Stimulated activated CD4-positive, alpha-beta T cell treated with anti-CD3 and anti-CD28 coated beads, TNF-alpha, amount 100 ng/mL, for 4 hours (primary cell): Measurements from ENCODE around the gene AKR1A1.
"Not testable (repeated sequence)": the region's sequence is repeated elsewhere in the genome, so short reads cannot be mapped to it uniquely, and the experiment has no call there.

ENCODE experiments used
- DNase-seq, 3 experiments: peaks; one replicate each; pipeline ENCODE4 v3.0.0-alpha.2; 2020; ENCODE audit warnings: low read depth in 3 of 3

AKR1A1 gene

DNA sequence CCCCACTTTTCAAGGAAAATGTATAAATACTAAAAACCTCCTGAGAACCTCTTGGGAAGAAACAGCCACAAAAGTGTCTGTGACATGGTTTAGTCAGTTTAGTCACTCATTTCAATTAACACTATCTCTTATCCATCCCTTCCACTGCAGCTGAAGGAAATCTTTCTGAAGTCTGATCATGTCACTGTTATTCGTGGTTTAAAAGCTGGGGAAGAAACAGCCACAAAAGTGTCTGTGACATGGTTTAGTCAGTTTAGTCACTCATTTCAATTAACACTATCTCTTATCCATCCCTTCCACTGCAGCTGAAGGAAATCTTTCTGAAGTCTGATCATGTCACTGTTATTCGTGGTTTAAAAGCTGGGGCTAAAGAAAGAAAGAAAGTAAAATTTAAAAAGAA, 27.1 kb upstream of the AKR1A1 start:
- not testable (repeated sequence) for DNase-seq

GRCh38 chr1:45523975-45524374, 26.7 kb upstream of the AKR1A1 start:
- DNase-seq: not testable (repeated sequence)

DNA sequence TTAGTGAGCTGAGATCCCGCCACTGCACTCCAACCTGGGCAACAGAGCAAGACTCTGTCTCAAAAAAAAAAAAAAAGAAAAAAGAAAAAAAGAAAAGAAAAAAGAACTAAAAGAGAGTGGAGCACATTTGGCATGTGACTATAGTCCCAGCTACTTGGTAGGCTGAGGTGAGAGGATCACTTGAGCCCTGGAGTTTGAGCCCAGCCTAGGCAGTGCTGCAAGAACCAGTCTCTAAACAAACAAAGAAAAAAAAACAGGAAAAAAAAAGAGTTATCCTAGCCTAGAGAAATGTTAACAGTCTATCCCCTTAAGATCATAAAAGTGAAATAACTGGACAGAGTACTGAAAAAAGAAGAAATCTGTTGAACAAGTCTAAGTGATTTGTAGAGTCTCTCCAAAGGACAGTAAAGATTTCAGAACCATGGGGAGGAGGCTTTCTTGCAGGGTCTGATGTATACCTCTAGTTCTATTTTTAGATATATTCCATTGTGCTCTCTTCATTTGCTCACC, 24.4 kb upstream of the AKR1A1 start:
- no peak for DNase-seq

DNA sequence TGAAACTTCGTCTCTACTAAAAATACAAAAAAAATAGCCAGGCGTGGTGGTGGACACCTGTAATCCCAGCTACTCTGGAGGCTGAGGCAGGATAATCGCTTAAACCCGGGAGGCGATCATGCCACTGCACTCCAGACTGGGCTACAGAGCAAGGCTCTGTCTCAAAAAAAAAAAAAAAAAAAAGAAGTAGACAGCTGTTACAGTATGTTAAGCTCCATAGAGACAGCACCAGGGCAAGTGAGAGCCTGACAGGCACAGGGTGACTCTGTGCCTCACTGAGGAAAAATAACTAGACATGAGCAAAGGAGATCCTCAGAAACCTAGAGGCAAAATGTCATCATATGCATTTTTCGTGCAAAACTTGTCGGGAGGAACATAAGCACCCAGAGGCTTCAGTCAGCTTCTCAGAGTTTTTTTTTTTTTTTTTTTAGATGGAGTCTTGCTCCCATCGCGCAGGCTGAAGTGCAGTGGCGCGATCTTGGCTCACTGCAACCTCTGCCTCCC, 19.9 kb upstream of the AKR1A1 start:
- DNase-seq: no peak

GRCh38 chr1:45531873-45532272, 18.8 kb upstream of the AKR1A1 start:
- no peak for DNase-seq

GRCh38 chr1:45535988-45536766, 14.4 kb upstream of the AKR1A1 start:
- DNase-seq: no peak

DNA sequence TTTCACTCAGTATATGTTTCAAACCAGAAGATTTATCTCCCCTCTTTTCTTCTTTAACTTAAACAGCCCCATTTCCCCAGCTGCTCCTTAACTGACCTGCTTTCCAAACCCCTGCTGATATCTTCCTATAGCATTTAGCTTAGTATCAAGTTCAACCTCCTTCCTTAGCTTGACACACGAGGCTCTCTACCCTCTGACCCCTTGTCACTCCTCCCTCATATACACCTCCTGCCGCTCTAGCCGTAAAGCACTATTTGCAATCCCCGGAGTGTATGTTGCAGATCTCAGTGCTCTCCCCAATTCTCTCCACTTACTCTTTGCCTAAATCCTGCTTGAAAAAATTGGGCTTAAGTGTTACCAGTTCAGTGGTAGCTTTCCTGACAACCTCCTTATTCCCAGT, 13.7 kb upstream of the AKR1A1 start:
- no peak for DNase-seq

- DNase-seq: no peak
These were observed 9.4 kb upstream of the AKR1A1 start for GRCh38 chr1:45541193-45541592.

DNA sequence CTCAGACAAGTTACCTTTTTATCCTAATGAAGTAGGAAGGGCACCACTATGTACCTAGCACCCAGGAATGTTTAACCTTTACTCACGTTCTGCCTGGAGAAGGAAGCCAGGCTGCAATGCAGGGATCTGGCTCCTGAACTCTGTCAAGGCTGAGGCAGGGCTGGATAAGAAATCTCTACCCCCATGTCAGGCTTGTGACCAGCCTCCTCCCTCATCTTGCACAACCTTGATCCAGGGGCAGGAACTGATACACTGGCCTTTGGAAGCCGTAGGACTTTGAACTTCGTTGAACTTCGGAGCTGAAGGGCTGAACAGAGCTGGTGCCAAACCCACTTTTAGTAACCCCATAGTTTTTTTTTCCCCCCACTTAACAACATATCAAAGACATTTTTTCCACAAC, 8.0 kb upstream of the AKR1A1 start:
- DNase-seq: no peak

DNA sequence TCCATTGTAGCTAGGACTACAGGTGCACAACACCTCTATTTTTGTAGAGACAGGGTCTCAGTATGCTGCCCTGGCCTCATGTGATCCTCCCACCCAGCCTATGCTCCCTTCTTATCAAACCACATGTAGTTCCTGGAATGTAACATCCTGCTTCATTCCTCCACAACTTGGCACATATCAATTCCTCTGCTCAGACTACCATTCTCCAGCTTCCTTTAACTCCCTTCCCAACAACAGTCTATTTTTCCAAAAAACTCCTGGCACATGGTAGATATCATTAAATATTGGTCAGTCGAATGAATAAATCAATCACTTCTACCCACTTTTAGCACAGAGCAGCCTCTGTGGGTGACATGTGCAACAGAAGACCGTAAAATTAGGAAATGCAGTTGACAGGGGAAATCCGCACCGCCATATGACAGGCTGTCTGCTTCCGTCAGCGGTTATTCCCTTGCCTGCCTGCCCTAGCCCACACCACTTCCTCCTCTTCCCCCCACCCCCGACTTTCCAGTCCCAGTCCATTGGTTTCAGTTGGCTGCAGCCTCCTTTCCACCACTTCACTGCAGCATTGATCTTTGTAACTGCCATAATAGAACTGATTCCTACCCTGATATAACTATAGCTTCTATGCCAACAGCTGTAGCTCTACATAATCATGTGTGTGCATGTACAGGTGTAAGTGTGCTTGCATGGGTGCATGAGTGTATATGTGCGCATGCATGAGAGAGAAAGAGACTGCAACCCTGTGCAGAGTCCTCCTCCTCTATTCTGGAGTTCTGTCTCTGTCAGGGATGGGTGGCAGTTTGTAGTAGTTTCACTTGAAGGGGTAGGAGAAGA, 6.8 kb upstream of the AKR1A1 start:
- DNase-seq: peak; percentile 33 to 76 (median 61)

- no peak for DNase-seq
These were observed 6.1 kb upstream of the AKR1A1 start for GRCh38 chr1:45544530-45544929.

GRCh38 chr1:45545019-45545493, 5.6 kb upstream of the AKR1A1 start:
- DNase-seq: no peak

DNA sequence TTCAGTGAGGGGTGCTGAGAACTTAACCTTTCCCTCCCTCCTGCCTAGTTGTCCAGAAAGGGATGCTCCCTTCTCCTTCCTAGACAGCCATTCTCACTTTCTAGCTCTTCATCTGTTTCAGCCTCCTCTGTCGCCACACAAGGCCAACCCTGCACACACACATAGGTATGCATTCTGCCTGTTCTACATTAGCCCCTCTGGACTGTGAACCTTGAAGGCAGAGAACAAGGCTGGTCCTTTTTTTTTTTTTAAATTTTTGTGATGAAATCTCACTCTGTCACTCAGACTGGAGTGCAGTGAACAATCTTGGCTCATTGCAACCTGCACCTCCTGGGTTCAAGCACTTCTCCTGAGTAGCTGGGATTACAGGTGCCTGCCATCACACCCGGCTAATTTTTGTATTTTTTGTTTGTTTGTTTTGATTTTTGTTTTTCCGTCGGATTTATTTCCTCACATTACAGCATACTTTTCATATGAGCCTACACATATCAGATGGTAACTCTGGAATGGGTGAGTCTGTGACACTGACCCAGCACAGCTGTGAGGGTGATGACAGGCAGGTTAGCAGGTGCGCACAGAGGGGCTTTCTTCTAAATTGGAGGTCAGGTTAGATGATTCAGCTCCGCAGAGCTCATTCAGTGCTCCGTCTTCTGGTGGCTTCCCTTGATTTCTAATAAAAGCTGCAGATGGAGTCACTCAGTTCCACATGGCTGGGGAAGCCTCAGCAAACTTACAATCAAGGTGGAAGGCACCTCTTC, 4.9 kb upstream of the AKR1A1 start:
- DNase-seq: no peak

DNA sequence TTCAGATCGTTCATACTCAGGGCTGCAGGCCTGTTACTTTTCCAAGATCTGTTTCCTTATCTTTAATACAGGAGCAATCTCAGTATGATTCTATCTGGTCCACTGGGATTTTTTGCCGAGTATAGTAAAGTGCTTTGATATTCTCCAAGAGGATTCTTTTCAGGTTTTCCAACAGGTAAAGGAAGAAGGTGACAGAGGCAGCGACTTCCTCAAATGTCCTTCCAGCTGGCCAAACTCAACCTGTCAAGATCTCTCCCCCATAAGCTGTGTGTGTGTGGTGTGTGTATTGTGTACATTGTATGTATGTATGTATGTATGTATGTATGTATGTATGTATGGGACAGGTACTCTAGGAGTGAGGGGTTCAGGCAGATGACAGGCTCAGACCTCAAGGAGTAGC, 1.1 kb downstream of the AKR1A1 start:
- DNase-seq: no peak

DNA sequence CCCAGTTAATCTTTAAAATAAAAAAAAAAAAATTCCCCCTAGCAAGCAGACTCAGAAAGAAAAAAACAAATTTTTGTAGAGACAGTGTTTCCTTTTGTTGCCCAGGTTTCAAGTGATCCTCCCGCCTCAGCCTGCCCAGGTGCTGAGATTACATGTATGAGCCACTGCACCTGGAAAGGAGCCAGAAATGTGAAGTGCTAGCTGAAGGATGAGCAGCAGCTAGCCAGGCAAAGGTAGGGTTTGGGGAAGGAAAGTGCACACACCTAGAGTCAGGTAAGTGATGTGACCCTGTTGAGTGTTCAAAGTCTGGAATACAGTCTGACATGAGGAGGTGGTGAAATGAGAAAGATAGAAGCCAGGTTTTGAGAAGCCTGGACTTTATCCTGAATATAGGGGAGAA, 1.7 kb downstream of the AKR1A1 start:
- DNase-seq: no peak

DNA sequence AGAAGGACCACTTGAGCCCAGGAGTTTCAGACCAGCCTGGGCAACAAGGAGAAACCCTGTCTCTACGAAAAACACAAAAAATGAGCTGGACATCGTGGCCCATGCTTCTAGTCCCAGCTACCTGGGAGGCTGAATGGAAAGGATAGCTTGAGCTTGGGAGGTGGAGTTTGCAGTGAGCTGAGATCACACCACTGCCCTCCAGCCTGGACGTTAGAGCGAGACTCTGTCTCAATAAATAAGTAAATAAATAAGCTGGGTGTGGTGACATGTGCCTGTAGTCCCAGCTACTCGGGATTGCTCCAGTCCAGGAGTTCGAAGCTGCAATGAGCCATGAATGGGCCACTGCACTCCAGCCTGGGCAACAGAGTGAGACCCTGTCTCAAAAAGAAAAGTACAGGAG, 3.6 kb downstream of the AKR1A1 start:
- no peak for DNase-seq

DNA sequence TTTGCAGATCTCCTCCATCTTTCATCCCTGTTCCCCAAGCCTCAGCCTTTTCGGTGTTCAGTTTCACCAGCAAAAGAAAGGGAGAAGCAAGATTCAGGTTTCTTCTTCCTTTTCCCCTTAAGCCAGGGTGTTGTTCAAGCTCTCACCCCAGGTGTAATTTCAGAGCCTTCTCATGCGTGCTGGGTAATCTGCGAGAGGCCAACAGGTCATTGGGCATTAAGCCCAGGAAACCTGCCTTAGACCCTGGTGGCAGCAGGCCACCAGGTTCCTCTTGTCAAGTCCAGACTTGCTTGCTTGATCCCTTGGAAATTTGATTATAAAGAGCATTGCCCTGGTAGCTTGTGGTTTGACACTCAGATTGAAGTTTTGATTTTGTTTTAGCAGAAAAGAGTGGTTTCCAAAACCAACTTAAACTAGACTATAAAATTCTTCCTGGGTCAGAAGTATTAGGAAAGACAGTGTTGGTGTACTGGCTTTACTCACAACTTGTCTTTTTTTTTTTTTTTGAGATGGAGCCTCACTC, 6.9 kb downstream of the AKR1A1 start:
- no peak for DNase-seq

DNA sequence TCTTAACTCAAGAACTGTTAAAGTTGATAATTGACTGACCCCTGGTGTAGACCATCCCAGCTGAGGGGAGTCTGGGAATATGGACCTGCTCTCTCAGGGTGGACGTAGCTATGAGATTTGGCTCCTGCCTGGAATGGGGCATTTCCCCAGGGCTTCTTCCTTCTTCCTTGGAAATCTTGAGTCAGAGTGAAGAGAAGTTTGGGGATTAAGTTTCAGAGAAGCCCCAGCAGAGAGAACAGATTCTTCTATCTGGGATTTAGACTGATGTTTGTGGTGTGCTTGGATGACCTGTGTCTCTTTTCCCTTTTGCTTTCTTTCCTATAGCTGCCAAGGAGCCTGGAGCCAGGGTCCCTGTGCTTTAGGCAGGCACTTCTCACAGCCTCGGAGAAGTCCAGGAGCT, 13.2 kb downstream of the AKR1A1 start:
- DNase-seq: no peak

DNA sequence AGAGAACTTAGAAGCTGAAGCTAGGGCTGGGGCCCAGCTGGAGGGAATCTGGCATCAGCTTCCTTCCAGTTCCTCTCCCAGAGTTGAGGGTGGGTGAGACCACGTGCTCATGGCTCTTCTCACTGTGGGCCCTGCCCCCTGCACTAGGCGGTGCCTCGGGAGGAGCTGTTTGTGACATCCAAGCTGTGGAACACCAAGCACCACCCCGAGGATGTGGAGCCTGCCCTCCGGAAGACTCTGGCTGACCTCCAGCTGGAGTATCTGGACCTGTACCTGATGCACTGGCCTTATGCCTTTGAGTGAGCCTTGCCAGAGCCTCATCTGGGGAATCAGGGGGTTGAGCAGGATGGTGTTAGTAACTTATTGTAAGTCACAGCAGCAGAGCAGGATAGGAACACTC, 16.1 kb downstream of the AKR1A1 start:
- no peak for DNase-seq

DNA sequence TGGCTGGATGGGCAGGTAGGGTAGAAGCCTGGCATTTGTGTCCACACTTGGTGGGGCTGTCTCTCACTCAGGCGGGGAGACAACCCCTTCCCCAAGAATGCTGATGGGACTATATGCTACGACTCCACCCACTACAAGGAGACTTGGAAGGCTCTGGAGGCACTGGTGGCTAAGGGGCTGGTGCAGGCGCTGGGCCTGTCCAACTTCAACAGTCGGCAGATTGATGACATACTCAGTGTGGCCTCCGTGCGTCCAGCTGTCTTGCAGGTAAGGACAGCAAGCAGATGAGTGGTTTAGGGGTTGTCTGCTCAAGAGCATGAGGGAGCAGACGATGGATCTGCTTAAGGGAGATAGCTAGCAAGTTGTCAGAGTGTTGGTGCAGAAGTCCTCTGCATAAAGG, 17.3 kb downstream of the AKR1A1 start:
- no peak for DNase-seq

DNA sequence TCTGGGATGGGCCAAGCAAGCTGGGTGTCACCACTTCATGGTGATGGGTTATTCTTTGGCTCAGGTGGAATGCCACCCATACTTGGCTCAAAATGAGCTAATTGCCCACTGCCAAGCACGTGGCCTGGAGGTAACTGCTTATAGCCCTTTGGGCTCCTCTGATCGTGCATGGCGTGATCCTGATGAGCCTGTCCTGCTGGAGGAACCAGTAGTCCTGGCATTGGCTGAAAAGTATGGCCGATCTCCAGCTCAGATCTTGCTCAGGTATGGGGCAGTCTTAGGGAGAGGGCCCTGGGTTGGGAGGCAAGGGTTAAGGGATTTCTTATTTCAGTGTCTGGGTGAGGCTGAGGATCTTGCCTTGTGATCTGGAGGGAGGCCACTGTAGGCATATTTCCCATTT, 17.8 kb downstream of the AKR1A1 start:
- no peak for DNase-seq

DNA sequence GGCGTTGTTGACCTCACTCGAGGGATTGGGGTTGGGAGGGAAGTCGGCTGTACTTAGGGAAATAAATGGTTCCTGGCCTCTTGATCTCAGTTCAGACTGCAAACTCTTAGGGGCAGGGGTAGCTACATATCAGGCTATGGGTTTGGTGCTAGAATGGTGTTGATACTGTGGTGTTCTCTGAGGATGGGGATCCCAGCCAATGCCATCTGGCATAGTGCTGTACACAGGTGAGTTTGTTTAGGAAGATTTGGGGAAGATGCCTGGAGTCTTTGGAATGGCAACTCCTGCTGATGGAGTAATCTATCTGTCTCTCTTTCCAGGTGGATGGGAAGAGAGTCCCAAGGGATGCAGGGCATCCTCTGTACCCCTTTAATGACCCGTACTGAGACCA, 18.9 kb downstream of the AKR1A1 start:
- DNase-seq: no peak
